Smooth muscle cell (in vitro differentiated cells): Measurements from ENCODE around the gene BET1L. TPM values are rescaled to one million over a fixed set of nuclear protein-coding genes. Genes with fewer than 3 reads are reported as not detected.

Source experiments
- DNase-seq: peaks from one replicate; lab custom pipeline; 2025; ENCODE audit not compliant: unreplicated experiment; lab: John Stamatoyannopoulos, UW
- H2AFZ ChIP-seq: fragments of 200-600 bp; sonication (generic); 2 replicates; pipeline ENCODE4 v1.6.0; 2016; ENCODE audit warnings: antibody characterized with exemption, low read depth, mild to moderate bottlenecking
- H3F3A ChIP-seq: fragments of 200-600 bp; sonication (generic); 2 replicates; pipeline ENCODE4 v1.6.0; 2017; ENCODE audit warnings: antibody characterized with exemption, low read depth
- H3K27ac ChIP-seq: fragments of 200-600 bp; sonication (generic); 2 replicates; pipeline ENCODE4 v1.5.1; 2016; ENCODE audit warnings: low read depth, mild to moderate bottlenecking
- H3K27me3 ChIP-seq: fragments of 200-600 bp; sonication (generic); 2 replicates; pipeline ENCODE4 v1.6.1; 2016; ENCODE audit warnings: low read depth, mild to moderate bottlenecking
- H3K36me3 ChIP-seq: fragments of 200-600 bp; sonication (generic); 2 replicates; pipeline ENCODE4 v1.5.1; 2016; ENCODE audit warnings: low read depth
- H3K4me1 ChIP-seq: fragments of 200-600 bp; sonication (generic); 2 replicates; pipeline ENCODE4 v1.5.1; 2016; ENCODE audit warnings: low read depth
- H3K4me2 ChIP-seq: fragments of 200-600 bp; sonication (generic); 2 replicates; pipeline ENCODE4 v1.6.0; 2016; ENCODE audit warnings: mild to moderate bottlenecking
- H3K4me3 ChIP-seq: fragments of 200-600 bp; sonication (generic); 2 replicates; pipeline ENCODE4 v1.5.1; 2016; ENCODE audit warnings: mild to moderate bottlenecking
- H3K79me2 ChIP-seq: fragments of 200-600 bp; sonication (generic); 2 replicates; pipeline ENCODE4 v1.6.0; 2016; ENCODE audit warnings: low read depth, mild to moderate bottlenecking
- H3K9ac ChIP-seq: fragments of 200-600 bp; sonication (generic); 2 replicates; pipeline ENCODE4 v1.6.0; 2016; ENCODE audit warnings: low read depth
- H3K9me3 ChIP-seq: fragments of 200-600 bp; sonication (generic); replicated peaks from 2 replicates; pipeline ENCODE4 v1.5.1; 2016; ENCODE audit warnings: low read depth
- H4K20me1 ChIP-seq: fragments of 200-600 bp; sonication (generic); 2 replicates; pipeline ENCODE4 v1.6.0; 2016; ENCODE audit warnings: low read depth
- CTCF ChIP-seq: fragments of 200-600 bp; sonication (generic); IDR thresholded peaks from 2 replicates; pipeline ENCODE4 v1.5.1; 2017; ENCODE audit warnings: borderline replicate concordance, mild to moderate bottlenecking, antibody characterized with exemption; ENCODE audit not compliant: insufficient read depth, poor library complexity, severe bottlenecking
- WGBS: methylation state at CpG from one replicate; pipeline ENCODE4 v1.1.7; 2016; ENCODE audit warnings: low lambda C conversion rate; 5-methylcytosine and 5-hydroxymethylcytosine counted together
- polyA plus RNA-seq: library from polyadenylated mRNA; unstranded; fragments of >200 nt; fragmentation: Nextera tagmentation; extraction: Ambion mirVana; gene quantifications from 2 replicates; pipeline ENCODE4 v1.2.1, GENCODE V29; 2016
- total RNA-seq: library from RNA; depleted of rRNA; stranded (reverse); fragments of >200 nt; gene quantifications from 2 replicates; pipeline ENCODE4 v1.2.3, GENCODE V29; 2014

The BET1L gene
- 31.3 and 40.5 TPM in 2 replicates for total RNA-seq
- 92.5 and 97.4 TPM in 2 replicates for polyA plus RNA-seq

GRCh38 chr11:207208-207862 is at the start of gene BET1L, which contains the start of gene RIC8A:
Gene BET1L, minus strand, starts transcription at chr11:207399. Its CDS starts 78 bp downstream, at chr11:207321.
Gene RIC8A, plus strand, starts transcription at chr11:207708. Its CDS starts 1,147 bp downstream, at chr11:208855.
- DNase-seq: peak; percentile 89
- Histone ChIP-seq H3F3A (peaks cover 13% of the 10 kb centered on the region), H3K79me2 (peaks cover 79% of the 10 kb centered on the region), H3K4me3 (peak within 1 kb of the TSS; percentile 94), H3K9ac (peak within 1 kb of the TSS; percentile 95), H4K20me1 (peaks cover 76% of the 10 kb centered on the region), H3K4me1 (peaks cover 17% of the 10 kb centered on the region), H2AFZ (no peak within 1 kb of the TSS), H3K9me3 (no peaks in the 10 kb centered on the region), H3K27ac (peak within 1 kb of the TSS; percentile 99), H3K36me3 (no peaks in the 10 kb centered on the region), H3K4me2 (peak within 1 kb of the TSS; percentile 96), H3K27me3 (no peaks in the 10 kb centered on the region)
- WGBS: under 1% methylated on average over 59 of the region's 63 CpGs
- TF ChIP-seq CTCF: no peak

- Histone ChIP-seq H3K4me3 (no peak overlapping the region), H3K4me1 (no peaks in the 10 kb centered on the region), H3K27ac (no peak overlapping the region), H3K9ac (no peak overlapping the region), H3K9me3 (no peaks in the 10 kb centered on the region), H3K4me2 (no peak overlapping the region), H4K20me1 (peaks cover 4% of the 10 kb centered on the region), H3K27me3 (no peaks in the 10 kb centered on the region), H2AFZ (no peak overlapping the region), H3F3A (peaks cover 4% of the 10 kb centered on the region), H3K36me3 (no peaks in the 10 kb centered on the region), H3K79me2 (no peaks in the 10 kb centered on the region)
- no peak for DNase-seq
- no peak for TF ChIP-seq CTCF
- 92% methylated on average over 2 of the region's 2 CpGs for WGBS
Measured at GRCh38 chr11:255816-256215, 48.6 kb upstream of the BET1L start.

- no peak for TF ChIP-seq CTCF
- H3K4me3 ChIP-seq: no peak overlapping the region
- no peak overlapping the region for H2AFZ ChIP-seq
- no peak overlapping the region for H3K4me2 ChIP-seq
- peaks cover 4% of the 10 kb centered on the region for H3F3A ChIP-seq
- H3K9me3 ChIP-seq: no peaks in the 10 kb centered on the region
- H4K20me1 ChIP-seq: peaks cover 4% of the 10 kb centered on the region
- no peaks in the 10 kb centered on the region for H3K4me1 ChIP-seq
- H3K36me3 ChIP-seq: no peaks in the 10 kb centered on the region
- H3K79me2 ChIP-seq: no peaks in the 10 kb centered on the region
- H3K27ac ChIP-seq: no peak overlapping the region
- WGBS: 83% methylated on average over 3 of the region's 3 CpGs
- H3K27me3 ChIP-seq: no peaks in the 10 kb centered on the region
- no peak for DNase-seq
- H3K9ac ChIP-seq: no peak overlapping the region
Measured at GRCh38 chr11:255176-255575, 48.0 kb upstream of the BET1L start.

- 87% methylated on average over 4 of the region's 5 CpGs for WGBS
- H3F3A ChIP-seq: peaks cover 4% of the 10 kb centered on the region
- DNase-seq: no peak
Measured at GRCh38 chr11:253886-254270, 46.7 kb upstream of the BET1L start.

More at GRCh38 chr11:253886-254270, 46.7 kb upstream of the BET1L start:
- no peak for TF ChIP-seq CTCF
- H3K9ac ChIP-seq: no peak overlapping the region
- H4K20me1 ChIP-seq: peaks cover 4% of the 10 kb centered on the region
- H3K27me3 ChIP-seq: no peaks in the 10 kb centered on the region
- no peaks in the 10 kb centered on the region for H3K4me1 ChIP-seq
- H3K27ac ChIP-seq: no peak overlapping the region
- H3K36me3 ChIP-seq: no peaks in the 10 kb centered on the region
- H2AFZ ChIP-seq: no peak overlapping the region
- H3K9me3 ChIP-seq: no peaks in the 10 kb centered on the region
- no peak overlapping the region for H3K4me2 ChIP-seq
- H3K79me2 ChIP-seq: no peaks in the 10 kb centered on the region
- H3K4me3 ChIP-seq: no peak overlapping the region
